Measurements from ENCODE around the gene ZNF385A. TPM values are rescaled to one million over a fixed set of nuclear protein-coding genes. Genes with fewer than 3 reads are reported as not detected.
A peak's percentile ranks its signal among the peaks of the same experiment; 100 is the strongest.

The ZNF385A gene
- total and polyA plus RNA-seq, 4 donors: 4.1 to 27.6 (median 16.8) TPM

DNA sequence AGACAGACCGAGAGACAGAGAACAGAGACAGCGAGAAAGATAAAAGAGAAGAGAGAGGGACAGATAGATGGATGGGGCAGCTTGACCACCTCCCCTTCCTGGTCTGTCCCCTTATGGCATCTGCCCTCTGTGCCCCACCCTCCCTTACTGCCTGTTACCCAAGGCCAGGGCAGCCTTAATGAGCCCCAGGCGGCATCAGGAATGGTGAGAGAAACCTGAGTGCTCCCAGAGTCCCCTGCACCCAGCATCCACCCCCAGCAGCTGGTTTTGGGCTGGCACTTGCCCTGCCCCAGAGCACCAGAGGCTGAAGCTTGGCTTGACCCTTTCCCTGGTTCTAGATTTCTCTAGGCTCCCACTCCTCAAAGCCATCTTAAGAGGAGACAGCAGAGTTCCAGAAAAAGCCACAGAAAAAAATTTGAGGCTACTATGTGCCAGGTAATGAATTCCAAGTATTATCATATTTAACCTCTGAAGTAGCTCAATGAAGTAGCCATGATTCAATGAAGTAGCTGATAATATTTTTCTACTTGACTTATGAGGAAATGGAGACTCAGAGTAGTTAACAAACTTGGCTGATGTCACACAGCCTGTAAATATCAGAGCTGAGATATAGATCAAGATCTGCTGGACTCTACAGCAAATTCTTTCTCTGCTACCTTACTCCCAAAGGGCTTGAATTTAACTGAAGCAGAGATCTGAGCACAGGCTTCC is 2.0 kb upstream of the ZNF385A start:
- DNase-seq: peak in 1 of 2 donors; percentile 68
- 88 to 95% methylated on average over 3 of the region's 3 CpGs for WGBS, 2 donors
- H3K4me1 ChIP-seq (ENCODE audit: control insufficient read depth in 1 of 2, insufficient read depth in 2 of 2, low read length in 2 of 2): no peaks in the 10 kb centered on the region

DNA sequence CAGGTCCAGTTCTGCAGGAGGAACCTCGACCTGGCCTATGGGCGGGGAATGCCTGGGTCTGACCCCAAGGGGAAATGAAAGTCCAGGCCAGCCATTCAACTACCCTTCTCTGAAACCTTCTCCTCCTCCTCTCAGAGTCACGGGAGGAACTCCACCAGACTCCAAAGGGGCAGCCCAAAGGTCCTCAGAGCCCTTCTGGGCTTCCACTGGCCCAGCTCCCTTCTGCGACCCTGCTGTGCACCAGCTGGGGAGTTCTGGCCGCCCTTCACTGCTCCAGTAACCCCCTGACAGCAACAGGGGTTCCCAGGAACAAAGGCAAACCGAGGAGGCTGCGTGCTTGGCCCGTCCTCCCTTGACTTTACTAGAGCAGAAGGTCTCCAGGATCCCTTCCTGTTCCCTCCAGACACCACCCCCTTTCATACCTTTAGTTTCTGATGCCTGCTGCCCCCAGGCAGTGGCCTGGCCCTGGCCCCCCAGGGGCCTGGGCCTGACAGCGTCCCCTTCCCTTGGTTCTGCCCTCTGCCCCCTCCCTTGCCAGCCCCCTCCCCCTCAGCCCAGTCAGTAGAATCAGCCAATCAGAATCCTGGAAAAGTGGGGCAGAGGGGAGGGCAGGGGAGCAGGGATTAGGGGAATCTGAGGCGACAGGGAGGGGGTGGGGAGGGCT is 850 bp upstream of the ZNF385A start:
- H3K27ac ChIP-seq (ENCODE audit: low read depth in 1 of 2, low read length in 2 of 2): no peak overlapping the region
- no peak for ATAC-seq (ENCODE audit: low FRiP score)
- H3K9me3 ChIP-seq (ENCODE audit: control insufficient read depth, low read length): no peaks in the 10 kb centered on the region
- intact Hi-C loops (cut with DNase I): no loop called here
- 78 to 83% methylated on average over 10 of the region's 10 CpGs for WGBS, 2 donors
- no peaks in the 10 kb centered on the region for H3K36me3 ChIP-seq (ENCODE audit: control insufficient read depth in 1 of 2, insufficient read depth in 2 of 2, low read length in 1 of 2)
- peak; percentile 66 to 74 for DNase-seq
- H3K27me3 ChIP-seq (ENCODE audit: control insufficient read depth in 1 of 2, insufficient read depth in 2 of 2, low read length in 1 of 2): no peaks in the 10 kb centered on the region
- H3K4me3 ChIP-seq (ENCODE audit: low read length in 2 of 2): no peak overlapping the region
- no peaks in the 10 kb centered on the region for H3K4me1 ChIP-seq (ENCODE audit: control insufficient read depth in 1 of 2, insufficient read depth in 2 of 2, low read length in 2 of 2)

More for the DNA sequence above, 2.0 kb upstream of the ZNF385A start:
- H3K27ac ChIP-seq (ENCODE audit: low read depth in 1 of 2, low read length in 2 of 2): no peak overlapping the region
- no peaks in the 10 kb centered on the region for H3K36me3 ChIP-seq (ENCODE audit: control insufficient read depth in 1 of 2, insufficient read depth in 2 of 2, low read length in 1 of 2)
- no peaks in the 10 kb centered on the region for H3K9me3 ChIP-seq (ENCODE audit: control insufficient read depth, low read length)
- ATAC-seq (ENCODE audit: low FRiP score): no peak
- intact Hi-C loops (cut with DNase I): no loop called here
- H3K27me3 ChIP-seq (ENCODE audit: control insufficient read depth in 1 of 2, insufficient read depth in 2 of 2, low read length in 1 of 2): no peaks in the 10 kb centered on the region
- no peak overlapping the region for H3K4me3 ChIP-seq (ENCODE audit: low read length in 2 of 2)

DNA sequence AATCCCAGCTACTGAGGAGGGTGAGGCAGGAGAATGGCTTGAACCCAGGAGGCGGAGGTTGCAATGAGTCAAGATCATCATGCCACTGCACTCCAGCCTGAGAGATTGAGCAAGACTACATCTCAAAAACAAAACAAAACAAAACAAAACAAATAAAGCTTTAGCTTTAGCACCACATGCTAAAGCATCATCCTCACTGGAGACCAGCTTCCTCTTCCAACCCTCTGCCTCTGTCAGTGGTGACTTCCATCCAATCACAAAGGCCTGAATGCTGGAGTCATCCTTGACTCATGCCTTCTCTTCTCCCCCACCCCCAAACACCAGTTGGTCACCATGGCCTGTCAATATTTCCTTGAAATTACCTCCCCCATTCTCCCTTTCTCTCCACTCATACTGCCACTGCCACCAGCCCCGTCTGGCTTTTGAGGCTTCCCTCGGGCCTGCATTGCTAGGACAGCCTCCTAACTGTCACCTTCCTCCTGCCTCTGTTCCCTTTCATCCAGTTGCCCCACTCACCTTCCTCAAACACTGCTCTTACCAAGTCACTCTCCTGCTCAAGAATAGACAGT is 1.4 kb downstream of the ZNF385A start:
- Histone ChIP-seq H3K4me1 (ENCODE audit: control insufficient read depth in 1 of 2, insufficient read depth in 2 of 2, low read length in 2 of 2) (no peaks in the 10 kb centered on the region), H3K36me3 (ENCODE audit: control insufficient read depth in 1 of 2, insufficient read depth in 2 of 2, low read length in 1 of 2) (no peaks in the 10 kb centered on the region), H3K27me3 (ENCODE audit: control insufficient read depth in 1 of 2, insufficient read depth in 2 of 2, low read length in 1 of 2) (no peaks in the 10 kb centered on the region), H3K4me3 (ENCODE audit: low read length in 2 of 2) (no peak overlapping the region), H3K9me3 (ENCODE audit: control insufficient read depth, low read length) (no peaks in the 10 kb centered on the region), H3K27ac (ENCODE audit: low read depth in 1 of 2, low read length in 2 of 2) (no peak overlapping the region)
- ATAC-seq (ENCODE audit: low FRiP score) (no peak), DNase-seq (peak in 1 of 2 donors; percentile 64)
- intact Hi-C loops (cut with DNase I): no loop called here
- WGBS, 2 donors: 88% methylated on average over 3 of the region's 3 CpGs

DNA sequence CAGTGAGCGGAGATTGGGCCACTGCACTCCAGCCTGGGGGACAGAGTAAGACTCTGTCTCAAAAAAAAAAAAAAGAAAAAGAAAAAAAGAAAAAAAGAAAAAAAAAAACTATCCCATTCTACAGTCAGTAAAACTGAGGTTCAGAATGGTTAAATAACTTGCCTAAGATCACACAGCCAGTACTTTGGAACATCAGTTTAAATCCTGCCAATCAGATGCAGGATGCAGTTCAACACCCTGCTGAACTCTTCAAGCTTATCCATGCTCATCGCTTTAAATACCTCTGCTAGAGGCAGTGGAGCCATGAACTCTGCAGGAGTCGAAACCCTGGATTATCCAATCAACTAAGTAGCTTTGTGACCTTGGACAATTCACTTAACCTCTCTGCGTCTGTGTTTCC is 3.4 kb downstream of the ZNF385A start:
- Histone ChIP-seq H3K27ac (ENCODE audit: low read depth in 1 of 2, low read length in 2 of 2) (no peak overlapping the region), H3K36me3 (ENCODE audit: control insufficient read depth in 1 of 2, insufficient read depth in 2 of 2, low read length in 1 of 2) (no peaks in the 10 kb centered on the region), H3K4me3 (ENCODE audit: low read length in 2 of 2) (no peak overlapping the region), H3K4me1 (ENCODE audit: control insufficient read depth in 1 of 2, insufficient read depth in 2 of 2, low read length in 2 of 2) (no peaks in the 10 kb centered on the region), H3K27me3 (ENCODE audit: control insufficient read depth in 1 of 2, insufficient read depth in 2 of 2, low read length in 1 of 2) (no peaks in the 10 kb centered on the region), H3K9me3 (ENCODE audit: control insufficient read depth, low read length) (no peaks in the 10 kb centered on the region)
- no peak for ATAC-seq (ENCODE audit: low FRiP score)
- 95% methylated on average over 4 of the region's 4 CpGs for WGBS, 2 donors
- DNase-seq: no peak
- intact Hi-C loops (cut with DNase I): no loop called here

DNA sequence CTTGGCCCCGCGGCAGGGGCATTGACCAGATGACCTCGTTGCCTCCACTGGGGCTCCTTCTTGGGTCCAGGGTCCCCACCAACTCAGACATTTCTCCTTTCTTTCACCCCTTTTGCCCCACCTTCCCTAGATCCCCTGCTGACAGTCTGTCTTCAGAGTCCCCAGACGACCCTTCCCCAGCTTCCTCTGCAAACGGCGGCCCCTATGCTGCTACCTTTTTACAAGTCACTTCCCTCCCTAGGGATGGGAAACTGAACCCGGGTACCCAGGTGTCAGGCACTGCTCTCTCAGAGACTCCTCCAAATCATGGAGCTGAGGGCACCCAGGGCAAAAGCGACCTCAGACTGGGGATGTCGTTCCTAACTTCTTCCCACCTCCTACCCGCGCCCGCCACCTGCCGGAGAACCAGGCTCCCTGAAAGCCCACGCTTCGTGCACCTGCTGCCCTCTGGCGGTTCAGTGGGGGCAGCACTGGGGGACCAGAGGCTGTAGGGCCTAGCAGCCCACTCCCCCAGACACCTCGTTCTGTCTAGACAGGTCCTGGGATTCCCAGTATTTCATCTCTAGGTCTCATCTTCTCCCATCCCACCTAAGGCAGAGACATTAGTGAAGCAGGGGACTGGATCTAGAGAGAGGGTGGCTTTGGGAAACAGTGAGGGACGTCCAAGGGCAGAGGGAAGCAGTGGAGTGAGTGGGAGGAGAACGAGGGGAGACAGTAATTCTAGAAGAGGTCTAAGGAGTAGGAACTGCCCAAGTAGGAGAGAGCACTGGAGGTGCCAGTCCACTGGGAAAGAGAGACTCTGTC is 4.9 kb downstream of the ZNF385A start:
- Histone ChIP-seq H3K4me1 (ENCODE audit: control insufficient read depth in 1 of 2, insufficient read depth in 2 of 2, low read length in 2 of 2) (no peaks in the 10 kb centered on the region), H3K9me3 (ENCODE audit: control insufficient read depth, low read length) (no peaks in the 10 kb centered on the region), H3K36me3 (ENCODE audit: control insufficient read depth in 1 of 2, insufficient read depth in 2 of 2, low read length in 1 of 2) (no peaks in the 10 kb centered on the region), H3K27ac (ENCODE audit: low read depth in 1 of 2, low read length in 2 of 2) (peak overlapping the region in 1 of 2 donors; percentile 38), H3K27me3 (ENCODE audit: control insufficient read depth in 1 of 2, insufficient read depth in 2 of 2, low read length in 1 of 2) (no peaks in the 10 kb centered on the region), H3K4me3 (ENCODE audit: low read length in 2 of 2) (peak overlapping the region in 1 of 2 donors; percentile 7)
- peak; percentile 95 for ATAC-seq (ENCODE audit: low FRiP score)
- peak; percentile 94 to 98 for DNase-seq
- WGBS, 2 donors: 5 to 6% methylated on average over 18 to 19 of the region's 19 CpGs
- intact Hi-C loops (cut with DNase I): no loop called here

DNA sequence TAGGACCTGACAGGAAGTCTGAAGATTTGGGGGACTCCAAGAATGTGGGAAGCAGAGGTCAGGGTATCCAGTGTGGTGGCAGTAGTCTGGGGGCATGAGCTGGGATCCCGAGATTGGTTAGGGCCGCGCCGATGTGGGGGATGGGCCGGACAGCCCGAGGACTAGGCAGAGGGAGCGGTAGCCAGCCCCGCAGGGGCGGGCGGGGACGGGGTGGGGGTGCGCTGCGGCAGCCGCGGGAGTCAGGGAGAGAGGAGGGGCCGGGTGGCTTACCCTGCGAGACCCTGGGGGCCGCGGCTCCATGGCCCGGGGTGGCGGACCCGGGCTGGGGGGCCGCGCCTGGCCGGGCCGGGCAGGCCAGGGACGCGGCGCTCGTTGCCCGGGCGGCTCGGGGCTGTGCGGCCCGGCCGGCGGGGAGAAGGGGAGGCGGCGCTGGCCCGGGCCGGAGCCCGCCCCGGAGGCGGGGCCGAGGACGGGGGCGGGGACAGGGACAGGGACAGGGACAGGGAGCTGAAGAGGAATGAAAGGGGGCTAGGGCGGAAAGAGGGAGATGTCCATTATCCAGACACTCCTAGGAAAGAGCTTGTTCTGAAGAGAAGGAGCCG is 5.6 kb downstream of the ZNF385A start:
- Histone ChIP-seq H3K27ac (ENCODE audit: low read depth in 1 of 2, low read length in 2 of 2) (peak overlapping the region in 1 of 2 donors; percentile 38), H3K9me3 (ENCODE audit: control insufficient read depth, low read length) (no peaks in the 10 kb centered on the region), H3K36me3 (ENCODE audit: control insufficient read depth in 1 of 2, insufficient read depth in 2 of 2, low read length in 1 of 2) (no peaks in the 10 kb centered on the region), H3K4me3 (ENCODE audit: low read length in 2 of 2) (peak overlapping the region in 1 of 2 donors; percentile 7), H3K27me3 (ENCODE audit: control insufficient read depth in 1 of 2, insufficient read depth in 2 of 2, low read length in 1 of 2) (no peaks in the 10 kb centered on the region), H3K4me1 (ENCODE audit: control insufficient read depth in 1 of 2, insufficient read depth in 2 of 2, low read length in 2 of 2) (no peaks in the 10 kb centered on the region)
- ATAC-seq (ENCODE audit: low FRiP score) (peak; percentile 88), DNase-seq (peak in 1 of 2 donors; percentile 92)
- 4 to 11% methylated on average over 11 to 49 of the region's 49 CpGs for WGBS, 2 donors
- intact Hi-C loops (cut with DNase I): no loop called here

DNA sequence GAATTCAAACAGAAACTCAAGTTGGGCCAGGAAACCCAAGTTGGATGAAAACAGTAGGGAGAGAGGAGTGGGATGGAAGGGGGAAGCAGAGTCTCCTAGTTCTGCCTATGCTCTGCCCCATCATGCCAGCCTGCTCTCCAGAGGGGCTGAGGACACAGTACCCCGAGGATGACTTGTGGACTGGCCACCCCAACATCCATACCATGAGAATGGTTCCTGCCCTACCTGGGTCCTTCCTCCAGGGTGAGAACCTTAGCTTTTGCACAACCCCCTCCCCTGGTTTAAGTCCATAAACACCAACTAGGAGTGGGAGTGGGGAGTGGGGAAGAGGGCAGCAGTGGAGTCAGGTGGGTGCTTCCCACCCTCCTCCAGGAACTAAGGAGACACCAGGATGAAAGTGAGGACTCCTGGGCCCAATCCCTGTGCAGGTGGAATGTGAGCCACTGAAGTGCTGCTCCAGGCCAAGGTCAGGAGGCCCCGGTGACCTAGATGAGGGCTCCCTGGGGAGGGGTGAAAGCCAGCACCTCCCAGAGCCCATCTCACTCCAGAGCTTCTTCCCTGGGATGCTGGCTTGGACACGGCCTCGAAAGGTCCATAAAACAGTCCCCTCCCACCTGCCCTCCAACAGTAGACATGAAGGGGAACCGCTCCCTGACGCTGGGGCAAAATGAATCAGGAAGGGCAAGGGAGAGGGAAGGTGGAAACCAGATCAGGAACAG is 6.6 kb downstream of the ZNF385A start:
- Histone ChIP-seq H3K36me3 (ENCODE audit: control insufficient read depth in 1 of 2, insufficient read depth in 2 of 2, low read length in 1 of 2) (no peaks in the 10 kb centered on the region), H3K4me1 (ENCODE audit: control insufficient read depth in 1 of 2, insufficient read depth in 2 of 2, low read length in 2 of 2) (no peaks in the 10 kb centered on the region), H3K4me3 (ENCODE audit: low read length in 2 of 2) (no peak overlapping the region), H3K27me3 (ENCODE audit: control insufficient read depth in 1 of 2, insufficient read depth in 2 of 2, low read length in 1 of 2) (no peaks in the 10 kb centered on the region), H3K27ac (ENCODE audit: low read depth in 1 of 2, low read length in 2 of 2) (no peak overlapping the region), H3K9me3 (ENCODE audit: control insufficient read depth, low read length) (no peaks in the 10 kb centered on the region)
- ATAC-seq (ENCODE audit: low FRiP score): no peak
- WGBS, 2 donors: 82 to 85% methylated on average over 5 to 6 of the region's 6 CpGs
- intact Hi-C loops (cut with DNase I): no loop called here
- DNase-seq: no peak

DNA sequence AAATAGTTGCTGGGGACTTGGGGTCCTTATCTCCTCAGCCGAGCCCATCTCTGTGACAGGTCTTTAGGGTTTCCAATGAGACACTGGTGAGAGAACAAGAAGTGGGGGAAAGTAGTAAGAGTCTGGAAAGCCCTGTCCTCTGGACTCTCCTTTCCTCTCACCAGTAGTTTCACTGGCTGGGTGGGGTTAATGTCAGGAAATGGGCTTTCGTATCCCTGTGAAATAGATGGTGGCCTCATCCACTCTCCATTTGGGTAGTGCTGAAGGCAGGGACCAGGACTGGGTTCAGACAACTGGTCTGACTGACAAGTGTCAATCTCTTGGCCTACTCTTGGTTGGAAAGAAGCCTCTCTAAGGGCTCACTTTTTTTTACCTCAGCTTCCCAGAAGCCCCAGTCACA is 7.5 kb downstream of the ZNF385A start:
- WGBS, 2 donors: 89 to 93% methylated on average over 2 of the region's 2 CpGs
- Histone ChIP-seq H3K27ac (ENCODE audit: low read depth in 1 of 2, low read length in 2 of 2) (no peak overlapping the region), H3K27me3 (ENCODE audit: control insufficient read depth in 1 of 2, insufficient read depth in 2 of 2, low read length in 1 of 2) (no peaks in the 10 kb centered on the region), H3K4me1 (ENCODE audit: control insufficient read depth in 1 of 2, insufficient read depth in 2 of 2, low read length in 2 of 2) (no peaks in the 10 kb centered on the region), H3K4me3 (ENCODE audit: low read length in 2 of 2) (no peak overlapping the region), H3K9me3 (ENCODE audit: control insufficient read depth, low read length) (no peaks in the 10 kb centered on the region), H3K36me3 (ENCODE audit: control insufficient read depth in 1 of 2, insufficient read depth in 2 of 2, low read length in 1 of 2) (no peaks in the 10 kb centered on the region)
- DNase-seq: no peak
- no peak for ATAC-seq (ENCODE audit: low FRiP score)
- intact Hi-C loops (cut with DNase I): no loop called here
